ENCODE measurements around the gene DLGAP1. TPM values are rescaled to one million over a fixed set of nuclear protein-coding genes. Genes with fewer than 3 reads are reported as not detected.

DLGAP1 gene
- total and polyA plus RNA-seq, 7 donors, result 0.13 to 2.6 (median 1.3) TPM; not detected in 1

DNA sequence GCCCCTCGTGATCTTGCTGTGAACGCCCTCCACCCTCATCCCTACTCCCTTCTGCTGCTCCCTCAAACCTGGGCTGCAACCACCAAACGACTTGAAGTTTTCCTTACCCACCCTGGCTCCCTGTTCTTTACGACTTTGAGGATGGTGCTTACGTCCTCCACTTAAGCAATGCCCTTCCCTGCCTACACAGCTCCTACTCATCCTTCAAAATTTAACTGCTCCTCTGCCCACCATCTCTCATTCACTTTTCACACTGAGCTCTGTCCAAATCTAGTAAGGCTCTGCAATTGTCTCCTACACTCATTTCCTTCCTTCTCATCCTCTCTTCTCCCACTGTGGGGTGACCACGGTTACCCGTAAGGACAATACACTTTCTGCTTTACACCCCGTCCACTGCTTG, 554.1 kb downstream of the DLGAP1 start:
- TF ChIP-seq POLR2AphosphoS5 (IDR thresholded peaks at IDR 0.05) (no peak), POLR2A (IDR thresholded peaks at IDR 0.05) (no peak), EP300 (IDR thresholded peaks at IDR 0.05) (no peak)
- TF ChIP-seq, protein P1, sequence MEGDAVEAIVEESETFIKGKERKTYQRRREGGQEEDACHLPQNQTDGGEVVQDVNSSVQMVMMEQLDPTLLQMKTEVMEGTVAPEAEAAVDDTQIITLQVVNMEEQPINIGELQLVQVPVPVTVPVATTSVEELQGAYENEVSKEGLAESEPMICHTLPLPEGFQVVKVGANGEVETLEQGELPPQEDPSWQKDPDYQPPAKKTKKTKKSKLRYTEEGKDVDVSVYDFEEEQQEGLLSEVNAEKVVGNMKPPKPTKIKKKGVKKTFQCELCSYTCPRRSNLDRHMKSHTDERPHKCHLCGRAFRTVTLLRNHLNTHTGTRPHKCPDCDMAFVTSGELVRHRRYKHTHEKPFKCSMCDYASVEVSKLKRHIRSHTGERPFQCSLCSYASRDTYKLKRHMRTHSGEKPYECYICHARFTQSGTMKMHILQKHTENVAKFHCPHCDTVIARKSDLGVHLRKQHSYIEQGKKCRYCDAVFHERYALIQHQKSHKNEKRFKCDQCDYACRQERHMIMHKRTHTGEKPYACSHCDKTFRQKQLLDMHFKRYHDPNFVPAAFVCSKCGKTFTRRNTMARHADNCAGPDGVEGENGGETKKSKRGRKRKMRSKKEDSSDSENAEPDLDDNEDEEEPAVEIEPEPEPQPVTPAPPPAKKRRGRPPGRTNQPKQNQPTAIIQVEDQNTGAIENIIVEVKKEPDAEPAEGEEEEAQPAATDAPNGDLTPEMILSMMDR (IDR thresholded peaks at IDR 0.05), result no peak
- Histone ChIP-seq H3K9me3 (no peaks in the 10 kb centered on the region), H3K27me3 (no peaks in the 10 kb centered on the region), H3K4me1 (no peaks in the 10 kb centered on the region), H3K4me3 (no peak overlapping the region), H3K36me3 (no peaks in the 10 kb centered on the region), H3K27ac (no peak overlapping the region)
- intact Hi-C loops (cut with DNase I), result loop anchor here (10.0 kb wide), 1 partner anchor 56 kb away; no protein-coding TSS in a partner anchor
- 76 to 83% methylated on average over 8 of the region's 8 CpGs for WGBS, 2 donors
- no peak for DNase-seq

DNA sequence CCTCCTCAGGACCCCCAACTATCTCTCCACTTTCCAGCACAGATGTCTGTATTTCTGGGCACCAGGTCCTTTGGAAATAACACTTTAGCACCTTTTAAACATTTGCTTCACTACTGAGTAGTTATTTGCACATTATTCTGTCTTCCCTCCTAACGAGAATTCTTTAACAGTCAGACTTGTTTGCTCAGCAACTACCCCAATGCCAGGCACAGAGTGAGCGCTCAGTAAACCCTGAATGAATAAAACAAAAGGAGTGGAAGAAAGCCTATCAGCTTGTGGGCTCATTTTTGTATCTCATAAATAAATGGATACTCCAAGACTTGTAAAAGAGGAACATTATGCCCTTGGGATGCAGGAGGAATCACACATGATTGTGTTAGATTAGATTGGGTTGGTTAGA, 554.8 kb downstream of the DLGAP1 start:
- H3K4me3 ChIP-seq, result no peak overlapping the region
- 54 to 79% methylated on average over 2 of the region's 2 CpGs for WGBS, 2 donors
- no peaks in the 10 kb centered on the region for H3K27me3 ChIP-seq
- DNase-seq, result no peak
- no peaks in the 10 kb centered on the region for H3K9me3 ChIP-seq
- H3K4me1 ChIP-seq, result no peaks in the 10 kb centered on the region
- no peak for TF ChIP-seq POLR2AphosphoS5 (IDR thresholded peaks at IDR 0.05)
- TF ChIP-seq, protein P1 (IDR thresholded peaks at IDR 0.05), result no peak
- no peak for TF ChIP-seq EP300 (IDR thresholded peaks at IDR 0.05)
- no peak for TF ChIP-seq POLR2A (IDR thresholded peaks at IDR 0.05)
- no peaks in the 10 kb centered on the region for H3K36me3 ChIP-seq
- intact Hi-C loops (cut with DNase I), result loop anchor here (10.0 kb wide), 1 partner anchor 56 kb away; no protein-coding TSS in a partner anchor
- H3K27ac ChIP-seq, result no peak overlapping the region

DNA sequence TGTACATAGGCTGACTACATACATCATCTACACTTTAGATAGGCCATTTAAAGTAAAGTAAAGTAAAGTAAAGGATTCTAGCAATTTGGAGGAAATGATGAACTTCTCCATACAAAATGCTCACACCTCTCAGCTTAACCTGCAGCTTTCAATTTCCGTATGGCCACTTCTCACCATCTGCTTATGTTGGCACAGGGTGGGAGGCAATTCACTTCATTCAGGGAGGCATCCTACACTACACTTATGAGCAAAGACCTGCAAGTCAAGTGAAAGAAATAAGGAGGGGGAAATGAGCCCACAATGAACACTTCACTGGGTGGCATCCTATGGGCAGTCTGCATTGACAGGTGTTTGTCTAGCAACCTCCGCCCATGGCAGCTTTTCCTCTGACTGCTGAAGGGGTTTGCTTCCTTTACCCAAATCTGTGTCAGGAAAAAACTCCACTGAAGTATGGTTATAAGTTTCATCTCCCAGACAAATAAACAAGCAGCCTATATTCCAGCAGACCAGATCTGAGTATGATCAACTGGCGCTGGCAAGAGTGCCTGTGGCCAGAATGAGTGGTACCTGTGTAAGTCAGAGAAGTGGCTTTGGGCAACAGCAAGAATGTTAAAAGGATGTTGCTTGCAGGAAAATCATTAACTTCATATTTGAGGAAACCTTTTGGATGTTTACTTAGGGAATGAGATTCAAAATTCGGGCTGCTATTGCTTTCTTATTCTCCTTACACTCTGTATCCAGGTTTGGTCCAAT, 556.1 kb downstream of the DLGAP1 start:
- intact Hi-C loops (cut with DNase I), result no loop called here
- DNase-seq, result no peak
- no peak for TF ChIP-seq EP300 (IDR thresholded peaks at IDR 0.05)
- Histone ChIP-seq H3K27ac (no peak overlapping the region), H3K36me3 (no peaks in the 10 kb centered on the region), H3K4me1 (no peaks in the 10 kb centered on the region), H3K9me3 (no peaks in the 10 kb centered on the region), H3K4me3 (no peak overlapping the region), H3K27me3 (no peaks in the 10 kb centered on the region)
- WGBS, 2 donors, result 56 to 79% methylated on average over 4 of the region's 4 CpGs

DNA sequence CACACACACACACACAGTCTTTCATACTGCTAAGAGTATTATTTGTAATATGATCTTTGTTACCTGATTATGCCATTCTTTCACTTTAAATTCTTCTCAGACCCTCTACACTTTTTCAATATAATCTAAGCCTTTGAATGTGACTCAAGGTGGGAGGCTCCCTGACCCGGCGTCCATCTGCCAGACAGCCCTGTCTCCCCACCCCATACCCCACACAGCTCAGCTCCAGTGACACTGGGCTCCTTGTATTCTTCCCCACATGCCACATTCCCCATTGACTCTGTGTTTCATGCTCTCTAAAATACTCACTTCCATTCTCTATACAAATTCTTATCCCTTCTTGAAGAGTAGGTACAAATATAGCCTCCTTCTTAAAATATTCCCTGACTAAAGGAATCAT, 563.0 kb downstream of the DLGAP1 start:
- H3K9me3 ChIP-seq, result no peaks in the 10 kb centered on the region
- WGBS, 2 donors, result 62 to 71% methylated on average over 2 of the region's 2 CpGs
- no peak overlapping the region for H3K4me3 ChIP-seq
- DNase-seq, result no peak
- H3K36me3 ChIP-seq, result no peaks in the 10 kb centered on the region
- no peak for TF ChIP-seq POLR2A (IDR thresholded peaks at IDR 0.05)
- TF ChIP-seq EP300 (IDR thresholded peaks at IDR 0.05), result no peak
- TF ChIP-seq, protein P1 (IDR thresholded peaks at IDR 0.05), result no peak
- no peak for TF ChIP-seq POLR2AphosphoS5 (IDR thresholded peaks at IDR 0.05)
- H3K27me3 ChIP-seq, result no peaks in the 10 kb centered on the region
- no peak overlapping the region for H3K27ac ChIP-seq
- intact Hi-C loops (cut with DNase I), result no loop called here
- H3K4me1 ChIP-seq, result no peaks in the 10 kb centered on the region

DNA sequence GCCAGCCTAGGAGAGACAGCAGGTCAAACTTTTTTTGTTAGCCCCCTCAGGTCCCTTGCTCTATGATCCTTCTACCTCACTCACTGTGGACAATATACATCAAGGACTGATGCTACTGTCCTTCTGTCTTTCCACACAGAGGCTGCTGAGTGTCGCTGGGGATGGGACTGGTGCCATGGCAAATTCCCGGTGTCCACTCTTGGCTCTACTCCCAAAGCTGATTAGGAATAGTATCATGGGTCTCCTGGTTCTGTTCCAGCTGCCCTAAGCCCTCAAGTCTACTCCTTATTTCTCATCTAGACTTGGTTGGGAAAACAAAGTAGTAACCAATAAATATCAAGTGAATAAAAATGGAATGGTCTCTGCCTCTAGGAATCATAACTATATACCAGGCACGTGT, 563.9 kb downstream of the DLGAP1 start:
- H3K4me3 ChIP-seq, result no peak overlapping the region

More for the DNA sequence above, 563.9 kb downstream of the DLGAP1 start:
- Histone ChIP-seq H3K4me1 (no peaks in the 10 kb centered on the region), H3K36me3 (no peaks in the 10 kb centered on the region), H3K27ac (no peak overlapping the region), H3K9me3 (no peaks in the 10 kb centered on the region), H3K27me3 (no peaks in the 10 kb centered on the region)
- 66 to 87% methylated on average over 3 of the region's 3 CpGs for WGBS, 2 donors
- DNase-seq, result no peak
- TF ChIP-seq, protein P1 (IDR thresholded peaks at IDR 0.05), result no peak
- TF ChIP-seq EP300 (IDR thresholded peaks at IDR 0.05), result no peak
- TF ChIP-seq POLR2A (IDR thresholded peaks at IDR 0.05), result no peak
- TF ChIP-seq POLR2AphosphoS5 (IDR thresholded peaks at IDR 0.05), result no peak
- intact Hi-C loops (cut with DNase I), result no loop called here
